ENCODE results near the gene SUPT3H.
A peak's percentile ranks its signal among the peaks of the same experiment; 100 is the strongest.
"Not testable (repeated sequence)": the region's sequence is repeated elsewhere in the genome, so short reads cannot be mapped to it uniquely, and the experiment has no call there.

The SUPT3H gene

GRCh38 chr6:44951253-44951747, 426.4 kb downstream of the SUPT3H start:
- no peak for DNase-seq (ENCODE audit: low spot score)

- DNase-seq (ENCODE audit: low spot score), result no peak
Observed at GRCh38 chr6:44949596-44950201, 428.0 kb downstream of the SUPT3H start.

- no peak for DNase-seq (ENCODE audit: low spot score)
Observed at GRCh38 chr6:44943541-44943940, 434.2 kb downstream of the SUPT3H start.

- DNase-seq (ENCODE audit: low spot score), result no peak
Observed at GRCh38 chr6:44942798-44943197, 434.9 kb downstream of the SUPT3H start.

- no peak for DNase-seq (ENCODE audit: low spot score)
Observed at GRCh38 chr6:44942201-44942600, 435.5 kb downstream of the SUPT3H start.

GRCh38 chr6:44940367-44940766, 437.4 kb downstream of the SUPT3H start:
- no peak for DNase-seq (ENCODE audit: low spot score)

GRCh38 chr6:44935693-44936300, 441.9 kb downstream of the SUPT3H start:
- DNase-seq (ENCODE audit: low spot score), result no peak

- no peak for DNase-seq (ENCODE audit: low spot score)
Observed at GRCh38 chr6:44933108-44933507, 444.6 kb downstream of the SUPT3H start.

- DNase-seq (ENCODE audit: low spot score), result no peak
Observed at GRCh38 chr6:44932651-44933091, 445.1 kb downstream of the SUPT3H start.

- no peak for DNase-seq (ENCODE audit: low spot score)
Observed at GRCh38 chr6:44931385-44931784, 446.3 kb downstream of the SUPT3H start.

- no peak for DNase-seq (ENCODE audit: low spot score)
Observed at GRCh38 chr6:44926556-44926955, 451.2 kb downstream of the SUPT3H start.

GRCh38 chr6:44925100-44925739, 452.5 kb downstream of the SUPT3H start:
- DNase-seq (ENCODE audit: low spot score), result no peak

GRCh38 chr6:44923444-44923843, 454.3 kb downstream of the SUPT3H start:
- no peak for DNase-seq (ENCODE audit: low spot score)

- DNase-seq (ENCODE audit: low spot score), result no peak
Observed at GRCh38 chr6:44921798-44922197, 455.9 kb downstream of the SUPT3H start.

- no peak for DNase-seq (ENCODE audit: low spot score)
Observed at GRCh38 chr6:44920952-44921491, 456.7 kb downstream of the SUPT3H start.

GRCh38 chr6:44918671-44919296, 458.9 kb downstream of the SUPT3H start:
- no peak for DNase-seq (ENCODE audit: low spot score)

GRCh38 chr6:44917430-44917829, 460.3 kb downstream of the SUPT3H start:
- DNase-seq (ENCODE audit: low spot score), result no peak

GRCh38 chr6:44915111-44915510, 462.6 kb downstream of the SUPT3H start:
- DNase-seq (ENCODE audit: low spot score), result no peak

GRCh38 chr6:44914141-44914540, 463.6 kb downstream of the SUPT3H start:
- no peak for DNase-seq (ENCODE audit: low spot score)

GRCh38 chr6:44906761-44907160, 471.0 kb downstream of the SUPT3H start:
- DNase-seq (ENCODE audit: low spot score), result no peak

- DNase-seq (ENCODE audit: low spot score), result not testable (repeated sequence)
Observed at GRCh38 chr6:44900358-44900757, 477.4 kb downstream of the SUPT3H start.

GRCh38 chr6:44898296-44898930, 479.3 kb downstream of the SUPT3H start:
- peak; percentile 29 for DNase-seq (ENCODE audit: low spot score)

Data from AG08396 (cell line).